ENCODE data around the gene CCDC117.
A peak's percentile ranks its signal among the peaks of the same experiment; 100 is the strongest.

The CCDC117 gene

DNA sequence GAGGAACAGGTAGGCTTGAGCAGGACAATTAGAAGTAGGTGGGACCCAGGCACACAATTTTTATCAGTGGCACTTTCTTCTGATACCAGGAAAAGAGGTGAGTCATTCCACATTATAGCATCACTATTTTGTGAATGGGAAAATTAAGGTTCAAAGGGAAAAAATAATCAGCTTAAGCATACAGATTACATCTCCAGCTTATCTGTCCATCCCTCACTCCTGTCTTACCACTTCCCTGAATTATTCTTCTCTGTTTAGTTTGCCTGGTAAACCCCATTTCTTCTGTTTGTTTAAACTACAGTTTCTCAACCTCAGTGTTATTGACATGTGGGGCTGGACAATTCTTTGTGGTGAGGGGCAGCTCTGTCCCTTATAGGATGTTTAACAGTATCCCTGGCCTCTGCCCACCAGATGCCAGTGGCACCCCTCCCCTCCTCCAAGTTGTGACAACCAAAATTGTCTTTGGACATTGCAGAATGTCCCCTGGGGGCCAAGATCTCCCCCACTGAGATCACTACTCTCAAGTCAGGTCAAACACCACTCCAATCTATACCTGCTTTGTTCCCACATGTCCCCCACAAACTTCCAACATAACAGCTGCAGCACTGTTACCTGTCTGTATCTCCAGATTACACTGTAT is 36.3 kb downstream of the CCDC117 start:
- Histone ChIP-seq H3K36me3 (ENCODE audit: insufficient read depth, low read length) (no peaks in the 10 kb centered on the region), H2AFZ (ENCODE audit: low read length) (no peak overlapping the region), H3K9ac (ENCODE audit: low read depth, low read length, poor library complexity, severe bottlenecking) (peak overlapping the region; percentile 89), H3K9me3 (ENCODE audit: insufficient read depth, low read depth, low read length) (no peaks in the 10 kb centered on the region), H3K4me1 (ENCODE audit: insufficient read depth, low read length, poor library complexity, severe bottlenecking) (peaks cover 55% of the 10 kb centered on the region), H3F3A (ENCODE audit: low read depth) (peaks cover 29% of the 10 kb centered on the region), H3K4me3 (ENCODE audit: low read length, poor library complexity, severe bottlenecking) (peak overlapping the region; percentile 3), H3K27me3 (ENCODE audit: insufficient read depth, low read length, poor library complexity, severe bottlenecking) (no peaks in the 10 kb centered on the region), H3K9me2 (replicated peaks; ENCODE audit: low read depth, low read length) (no peaks in the 10 kb centered on the region), H3K4me2 (ENCODE audit: low read depth, low read length, poor library complexity, severe bottlenecking) (peak overlapping the region; percentile 85), H3K79me2 (ENCODE audit: insufficient read depth, low read length) (peaks cover 38% of the 10 kb centered on the region), H4K20me1 (ENCODE audit: insufficient read depth, low read length, poor library complexity, severe bottlenecking) (no peaks in the 10 kb centered on the region)
- TF ChIP-seq, protein P1, sequence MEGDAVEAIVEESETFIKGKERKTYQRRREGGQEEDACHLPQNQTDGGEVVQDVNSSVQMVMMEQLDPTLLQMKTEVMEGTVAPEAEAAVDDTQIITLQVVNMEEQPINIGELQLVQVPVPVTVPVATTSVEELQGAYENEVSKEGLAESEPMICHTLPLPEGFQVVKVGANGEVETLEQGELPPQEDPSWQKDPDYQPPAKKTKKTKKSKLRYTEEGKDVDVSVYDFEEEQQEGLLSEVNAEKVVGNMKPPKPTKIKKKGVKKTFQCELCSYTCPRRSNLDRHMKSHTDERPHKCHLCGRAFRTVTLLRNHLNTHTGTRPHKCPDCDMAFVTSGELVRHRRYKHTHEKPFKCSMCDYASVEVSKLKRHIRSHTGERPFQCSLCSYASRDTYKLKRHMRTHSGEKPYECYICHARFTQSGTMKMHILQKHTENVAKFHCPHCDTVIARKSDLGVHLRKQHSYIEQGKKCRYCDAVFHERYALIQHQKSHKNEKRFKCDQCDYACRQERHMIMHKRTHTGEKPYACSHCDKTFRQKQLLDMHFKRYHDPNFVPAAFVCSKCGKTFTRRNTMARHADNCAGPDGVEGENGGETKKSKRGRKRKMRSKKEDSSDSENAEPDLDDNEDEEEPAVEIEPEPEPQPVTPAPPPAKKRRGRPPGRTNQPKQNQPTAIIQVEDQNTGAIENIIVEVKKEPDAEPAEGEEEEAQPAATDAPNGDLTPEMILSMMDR (conservative IDR thresholded peaks at IDR 0.05; ENCODE audit: low read length) = no peak
- no peak for TF ChIP-seq EZH2phosphoT487 (IDR thresholded peaks at IDR 0.05; ENCODE audit: borderline replicate concordance)

DNA sequence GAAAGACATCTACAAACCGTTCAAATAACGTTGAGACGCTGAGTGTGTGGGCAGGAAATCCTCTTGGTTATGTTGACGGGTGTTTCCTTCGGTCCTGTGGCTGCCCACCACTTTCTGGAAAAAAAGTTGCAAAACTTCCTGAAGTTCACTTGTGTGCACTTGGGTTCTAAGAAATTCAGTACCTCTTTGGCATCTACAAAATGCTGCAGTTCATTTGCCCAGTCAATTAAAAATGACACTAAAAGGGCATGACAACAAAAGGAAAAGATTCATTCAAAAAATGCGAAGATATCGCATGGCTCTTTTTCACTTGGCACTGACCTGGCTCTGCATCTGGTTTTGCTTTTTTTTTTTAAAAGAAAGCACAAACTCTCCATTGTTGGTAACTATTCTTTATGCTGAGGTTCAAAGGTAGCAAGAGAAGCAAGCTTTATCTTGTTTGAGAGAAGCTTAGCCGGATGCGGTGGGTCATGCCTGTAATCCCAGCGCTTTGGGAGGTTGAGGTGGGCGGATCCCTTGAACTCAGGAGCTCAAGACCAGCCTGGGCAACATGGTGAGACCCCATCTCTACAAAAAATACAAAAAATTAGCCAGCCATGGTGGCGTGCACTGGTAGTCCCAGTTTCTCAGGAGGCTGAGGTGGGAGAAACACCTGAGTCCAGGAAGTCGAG is 38.5 kb downstream of the CCDC117 start:
- no peak for TF ChIP-seq EZH2phosphoT487 (IDR thresholded peaks at IDR 0.05; ENCODE audit: borderline replicate concordance)
- TF ChIP-seq, protein P1 (conservative IDR thresholded peaks at IDR 0.05; ENCODE audit: low read length) = no peak
- Histone ChIP-seq H3K36me3 (ENCODE audit: insufficient read depth, low read length) (no peaks in the 10 kb centered on the region), H3K9me3 (ENCODE audit: insufficient read depth, low read depth, low read length) (no peaks in the 10 kb centered on the region), H3K9ac (ENCODE audit: low read depth, low read length, poor library complexity, severe bottlenecking) (peak overlapping the region; percentile 89), H3K79me2 (ENCODE audit: insufficient read depth, low read length) (peaks cover 30% of the 10 kb centered on the region), H3K4me1 (ENCODE audit: insufficient read depth, low read length, poor library complexity, severe bottlenecking) (peaks cover 74% of the 10 kb centered on the region), H3K27me3 (ENCODE audit: insufficient read depth, low read length, poor library complexity, severe bottlenecking) (no peaks in the 10 kb centered on the region), H3K4me2 (ENCODE audit: low read depth, low read length, poor library complexity, severe bottlenecking) (peak overlapping the region; percentile 85), H3F3A (ENCODE audit: low read depth) (peaks cover 29% of the 10 kb centered on the region), H3K9me2 (replicated peaks; ENCODE audit: low read depth, low read length) (no peaks in the 10 kb centered on the region), H3K4me3 (ENCODE audit: low read length, poor library complexity, severe bottlenecking) (peak overlapping the region; percentile 68), H2AFZ (ENCODE audit: low read length) (no peak overlapping the region), H4K20me1 (ENCODE audit: insufficient read depth, low read length, poor library complexity, severe bottlenecking) (no peaks in the 10 kb centered on the region)

GRCh38 chr22:28812516-28812915 is 40.0 kb downstream of the CCDC117 start:
- H4K20me1 ChIP-seq (ENCODE audit: insufficient read depth, low read length, poor library complexity, severe bottlenecking) = no peaks in the 10 kb centered on the region
- H3F3A ChIP-seq (ENCODE audit: low read depth) = peaks cover 29% of the 10 kb centered on the region
- H2AFZ ChIP-seq (ENCODE audit: low read length) = no peak overlapping the region
- no peaks in the 10 kb centered on the region for H3K9me3 ChIP-seq (ENCODE audit: insufficient read depth, low read depth, low read length)
- TF ChIP-seq, protein P1 (conservative IDR thresholded peaks at IDR 0.05; ENCODE audit: low read length) = no peak
- no peak for TF ChIP-seq EZH2phosphoT487 (IDR thresholded peaks at IDR 0.05; ENCODE audit: borderline replicate concordance)
- H3K27me3 ChIP-seq (ENCODE audit: insufficient read depth, low read length, poor library complexity, severe bottlenecking) = no peaks in the 10 kb centered on the region
- H3K4me3 ChIP-seq (ENCODE audit: low read length, poor library complexity, severe bottlenecking) = peak overlapping the region; percentile 68
- H3K9me2 ChIP-seq (replicated peaks; ENCODE audit: low read depth, low read length) = no peaks in the 10 kb centered on the region
- H3K4me1 ChIP-seq (ENCODE audit: insufficient read depth, low read length, poor library complexity, severe bottlenecking) = peaks cover 81% of the 10 kb centered on the region
- H3K4me2 ChIP-seq (ENCODE audit: low read depth, low read length, poor library complexity, severe bottlenecking) = peak overlapping the region; percentile 85
- H3K9ac ChIP-seq (ENCODE audit: low read depth, low read length, poor library complexity, severe bottlenecking) = peak overlapping the region; percentile 89
- H3K79me2 ChIP-seq (ENCODE audit: insufficient read depth, low read length) = peaks cover 30% of the 10 kb centered on the region
- no peaks in the 10 kb centered on the region for H3K36me3 ChIP-seq (ENCODE audit: insufficient read depth, low read length)
